ENCODE measurements around the gene CYSTM1.

Gene CYSTM1

GRCh38 chr5:140174465-140175366 is at the start of gene CYSTM1:
Gene CYSTM1, plus strand, starts transcription at chr5:140175188. Its CDS starts 19,278 bp downstream, at chr5:140194466.
- peak; percentile 38 to 70 for DNase-seq

- DNase-seq, result no peak
These were observed 49.4 kb upstream of the CYSTM1 start, which contains the start of gene IGIP for GRCh38 chr5:140125637-140126036. Gene IGIP, plus strand, starts transcription at chr5:140125937. Its CDS starts 2,540 bp downstream, at chr5:140128477.

GRCh38 chr5:140126315-140127012 is 48.5 kb upstream of the CYSTM1 start:
- DNase-seq, result no peak

- no peak for DNase-seq
These were observed 46.6 kb upstream of the CYSTM1 start for GRCh38 chr5:140128376-140128775.

GRCh38 chr5:140130949-140131733 is 43.8 kb upstream of the CYSTM1 start:
- no peak for DNase-seq

- no peak for DNase-seq
These were observed 43.0 kb upstream of the CYSTM1 start for GRCh38 chr5:140131967-140132409.

GRCh38 chr5:140133514-140134167 is 41.3 kb upstream of the CYSTM1 start:
- no peak for DNase-seq

GRCh38 chr5:140134277-140134935 is 40.6 kb upstream of the CYSTM1 start:
- DNase-seq, result no peak

GRCh38 chr5:140135127-140135526 is 39.9 kb upstream of the CYSTM1 start:
- no peak for DNase-seq

- DNase-seq, result no peak
These were observed 38.4 kb upstream of the CYSTM1 start for GRCh38 chr5:140136624-140137023.

GRCh38 chr5:140140435-140140834 is 34.6 kb upstream of the CYSTM1 start:
- no peak for DNase-seq

- DNase-seq, result no peak
These were observed 33.7 kb upstream of the CYSTM1 start for GRCh38 chr5:140141241-140141640.

GRCh38 chr5:140142246-140142645 is 32.7 kb upstream of the CYSTM1 start:
- DNase-seq, result no peak

GRCh38 chr5:140142856-140143255 is 32.1 kb upstream of the CYSTM1 start:
- DNase-seq, result no peak

- no peak for DNase-seq
These were observed 31.3 kb upstream of the CYSTM1 start for GRCh38 chr5:140143521-140144258.

GRCh38 chr5:140145256-140145655 is 29.7 kb upstream of the CYSTM1 start:
- DNase-seq, result no peak

- DNase-seq, result no peak
These were observed 29.0 kb upstream of the CYSTM1 start for GRCh38 chr5:140145818-140146522.

GRCh38 chr5:140146523-140146842 is 28.5 kb upstream of the CYSTM1 start:
- DNase-seq, result no peak

GRCh38 chr5:140147460-140147859 is 27.5 kb upstream of the CYSTM1 start:
- no peak for DNase-seq

- no peak for DNase-seq
These were observed 26.5 kb upstream of the CYSTM1 start for GRCh38 chr5:140148508-140148907.

GRCh38 chr5:140150201-140150600 is 24.8 kb upstream of the CYSTM1 start:
- DNase-seq, result no peak
